GOT3 (cell line): ENCODE data around the gene PCDHGA6.

Experiments
- DNase-seq: peaks from one replicate; lab custom pipeline; 2025; ENCODE audit warnings: mixed read lengths; lab: John Stamatoyannopoulos, UW

Gene PCDHGA6

GRCh38 chr5:141419074-141419880, 45.6 kb downstream of the PCDHGA6 start:
- no peak for DNase-seq

- DNase-seq: no peak
Observed at GRCh38 chr5:141420855-141421488, 47.3 kb downstream of the PCDHGA6 start, which contains the start of gene PCDHGA11. Gene PCDHGA11 (plus strand): TSS chr5:141421051. CDS start chr5:141421228, 177 bp downstream.

- DNase-seq: no peak
Observed at GRCh38 chr5:141421489-141421855, 47.8 kb downstream of the PCDHGA6 start.

GRCh38 chr5:141422742-141423291, 49.1 kb downstream of the PCDHGA6 start:
- DNase-seq: no peak

GRCh38 chr5:141427783-141428426, 54.2 kb downstream of the PCDHGA6 start:
- no peak for DNase-seq
